H1 (cell line): ENCODE results near the gene REM2.
"Not testable (repeated sequence)": the region's sequence is repeated elsewhere in the genome, so short reads cannot be mapped to it uniquely, and the experiment has no call there.

Experiments
- ATF3 ChIP-seq: IDR thresholded peaks from 2 replicates; pipeline ENCODE4 v1.6.1; 2011; ENCODE audit warnings: low read depth, mild to moderate bottlenecking, low read length; ENCODE audit not compliant: insufficient read depth
- BACH1 ChIP-seq: IDR thresholded peaks from 2 replicates; pipeline ENCODE4 v1.6.1; 2012; ENCODE audit warnings: low read length, improper control_type of control experiment
- CHD2 ChIP-seq: IDR thresholded peaks from 2 replicates; pipeline ENCODE4 v1.6.1; 2012; ENCODE audit warnings: low read length, improper control_type of control experiment
- CTCF ChIP-seq, 3 experiments: IDR thresholded peaks; 1 replicate in 2 of 3; 2 replicates in 1 of 3; pipeline versions ENCODE4 v1.5.1 to v1.6.1; 2011; ENCODE audit warnings: low read length in 3 of 3, mild to moderate bottlenecking in 3 of 3, inconsistent platforms in 2 of 3, low read depth in 1 of 3, moderate library complexity in 1 of 3; ENCODE audit not compliant: insufficient read depth in 1 of 3; ENCODE audit errors: control extremely low read depth in 1 of 3
- EGR1 ChIP-seq: IDR thresholded peaks from 2 replicates; pipeline ENCODE4 v1.6.1; 2011; ENCODE audit warnings: low read depth, low read length, borderline replicate concordance
- EP300 ChIP-seq, 2 experiments: IDR thresholded peaks; 1 replicate in 1 of 2; 2 replicates in 1 of 2; pipeline ENCODE4 v1.6.1; 2011 to 2012; ENCODE audit warnings: low read depth in 2 of 2, low read length in 2 of 2, mild to moderate bottlenecking in 2 of 2, borderline replicate concordance in 1 of 2, inconsistent platforms in 1 of 2, moderate library complexity in 1 of 2
- EZH2 ChIP-seq: fragments of 200-600 bp; sonication (generic); IDR thresholded peaks from 2 replicates; pipeline ENCODE4 v1.7.1; 2012; ENCODE audit warnings: low read depth, mild to moderate bottlenecking, moderate library complexity, low read length, inconsistent platforms; ENCODE audit not compliant: severe bottlenecking
- NRF1 ChIP-seq: IDR thresholded peaks from 2 replicates; pipeline ENCODE4 v1.6.1; 2011; ENCODE audit warnings: mild to moderate bottlenecking, low read depth, low read length, improper control_type of control experiment
- POLR2A ChIP-seq, 2 experiments: IDR thresholded peaks; 1 replicate in 1 of 2; 2 replicates in 1 of 2; pipeline ENCODE4 v1.6.1; 2011; ENCODE audit warnings: low read depth in 2 of 2, low read length in 2 of 2, mild to moderate bottlenecking in 2 of 2; ENCODE audit errors: control extremely low read depth in 1 of 2
- POLR2AphosphoS5 ChIP-seq: IDR thresholded peaks from 2 replicates; pipeline ENCODE4 v1.6.1; 2011; ENCODE audit warnings: low read depth, low read length
- RXRA ChIP-seq: IDR thresholded peaks from 2 replicates; pipeline ENCODE4 v1.6.1; 2011; ENCODE audit warnings: low read depth, mild to moderate bottlenecking, low read length, moderate library complexity; ENCODE audit not compliant: insufficient read depth
- SP1 ChIP-seq: IDR thresholded peaks from 2 replicates; pipeline ENCODE4 v1.6.1; 2011; ENCODE audit warnings: low read depth, low read length
- TAF1 ChIP-seq: IDR thresholded peaks from 2 replicates; pipeline ENCODE4 v1.6.1; 2011; ENCODE audit warnings: mild to moderate bottlenecking, low read depth, low read length
- TAF7 ChIP-seq: optimal IDR thresholded peaks from 2 replicates; pipeline ENCODE3; 2011; ENCODE audit warnings: low read depth, mild to moderate bottlenecking, inconsistent platforms, low read length, moderate library complexity, borderline replicate concordance

GRCh38 chr14:22914836-22915235 lies 31.8 kb downstream of the REM2 start:
- not testable (repeated sequence) for TF ChIP-seq EZH2; POLR2A (IDR thresholded peaks at IDR 0.05; ENCODE audit: control extremely low read depth in 1 of 2, low read depth in 2 of 2, low read length in 2 of 2); CTCF (IDR thresholded peaks at IDR 0.05; ENCODE audit: control extremely low read depth in 1 of 3, insufficient read depth in 1 of 3, low read depth in 1 of 3, low read length in 3 of 3); BACH1; POLR2AphosphoS5; EP300 (IDR thresholded peaks at IDR 0.05; ENCODE audit: borderline replicate concordance in 1 of 2, low read depth in 2 of 2, low read length in 2 of 2); TAF1; NRF1; CHD2; EGR1; RXRA; ATF3; TAF7; SP1
